GM12875 (cell line): ENCODE measurements around the gene CCNYL1.

ENCODE experiments used
- H3K4me3 ChIP-seq: one replicate; pipeline ENCODE4 v1.5.1; 2011; ENCODE audit warnings: low read depth, low read length, control low read depth
- CTCF ChIP-seq: IDR thresholded peaks from 2 replicates; pipeline ENCODE4 v1.5.1; 2011; ENCODE audit warnings: low read depth, mild to moderate bottlenecking, control low read depth, inconsistent platforms, low read length, moderate library complexity, borderline replicate concordance; ENCODE audit not compliant: insufficient read depth

The CCNYL1 gene

DNA sequence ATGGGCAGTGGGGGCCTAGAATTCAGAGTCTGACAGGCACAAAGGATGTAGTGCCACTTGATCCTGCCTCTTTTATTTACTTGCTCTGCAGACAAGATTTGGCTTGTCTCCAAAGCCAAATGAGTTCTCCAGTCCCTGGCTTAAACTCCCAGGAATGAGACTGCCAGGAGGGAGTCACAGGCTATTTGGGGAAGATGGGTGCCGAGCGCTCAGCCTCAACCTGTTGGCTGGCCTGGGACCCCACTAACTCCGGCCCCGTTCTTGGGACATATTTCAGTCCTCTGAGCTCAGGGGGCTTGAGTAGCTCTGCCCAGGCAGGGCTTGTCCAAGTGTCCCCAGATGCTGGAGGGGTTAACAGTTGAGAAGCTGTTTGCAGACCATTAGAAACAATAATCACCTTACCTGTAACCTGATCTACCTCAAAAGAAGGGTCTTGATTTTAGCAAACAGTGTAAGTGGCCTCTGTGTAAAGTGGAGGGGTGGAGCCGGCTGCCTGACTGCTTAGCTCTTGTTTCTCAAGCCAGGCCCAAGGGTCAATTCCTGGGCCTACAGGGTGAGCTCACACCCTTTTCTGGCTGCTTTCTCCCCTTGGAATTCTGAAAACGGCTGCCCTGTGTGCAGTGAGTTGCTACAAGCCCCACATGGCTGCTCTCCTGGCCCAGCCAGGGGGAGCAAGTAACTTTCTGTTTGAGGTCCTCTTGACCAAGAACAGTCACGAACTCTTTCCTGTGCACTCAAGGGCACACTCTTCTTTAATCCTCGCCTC, 85.3 kb downstream of the CCNYL1 start:
- no peak overlapping the region for H3K4me3 ChIP-seq
- no peak for TF ChIP-seq CTCF

DNA sequence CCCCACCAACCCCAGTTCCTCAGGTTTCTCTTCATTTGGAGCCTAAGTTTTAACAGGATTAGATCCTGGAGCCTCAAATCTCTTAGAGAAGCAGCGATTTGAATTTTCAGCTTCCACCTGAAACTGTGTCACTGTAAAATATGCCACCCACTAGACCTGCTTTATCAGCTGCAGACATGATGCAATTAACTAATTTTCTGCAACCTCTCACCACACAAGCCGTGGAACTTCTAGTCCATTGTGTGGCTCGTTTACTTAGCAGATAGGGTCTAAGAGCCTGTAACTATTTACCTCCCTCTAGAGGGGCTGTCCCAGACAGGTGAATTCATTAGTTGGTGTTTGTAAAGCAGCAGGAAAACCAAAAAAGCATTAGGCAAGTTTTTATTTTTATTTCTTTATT, 89.8 kb downstream of the CCNYL1 start:
- no peak for TF ChIP-seq CTCF
- no peak overlapping the region for H3K4me3 ChIP-seq

DNA sequence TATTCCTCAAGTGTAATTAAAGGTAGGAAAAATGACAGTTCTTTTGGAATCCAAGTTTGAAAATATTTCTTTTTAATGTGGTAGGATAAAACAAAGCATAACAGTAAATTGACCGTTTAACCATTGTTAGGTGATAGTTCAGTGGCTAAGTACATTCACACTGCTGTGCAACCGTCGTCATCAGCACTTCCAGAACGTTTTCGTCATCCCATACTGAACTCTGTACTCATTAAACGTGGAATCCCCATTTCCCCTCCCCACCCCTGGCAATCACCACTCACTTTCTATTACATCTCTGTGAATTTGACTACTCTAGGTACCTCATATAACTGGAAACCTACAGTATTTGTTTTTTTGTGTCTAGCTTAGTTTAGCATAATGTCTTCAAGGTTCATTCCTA, 91.2 kb downstream of the CCNYL1 start:
- H3K4me3 ChIP-seq: no peak overlapping the region
- no peak for TF ChIP-seq CTCF
